SKM-1 (cell line): ENCODE measurements around the gene ZNF777.
A peak's percentile ranks its signal among the peaks of the same experiment; 100 is the strongest.
"Not testable (repeated sequence)": the region's sequence is repeated elsewhere in the genome, so short reads cannot be mapped to it uniquely, and the experiment has no call there.

Experiments
- DNase-seq: peaks from one replicate; lab custom pipeline; 2025; ENCODE audit not compliant: unreplicated experiment; lab: John Stamatoyannopoulos, UW

Gene ZNF777

DNA sequence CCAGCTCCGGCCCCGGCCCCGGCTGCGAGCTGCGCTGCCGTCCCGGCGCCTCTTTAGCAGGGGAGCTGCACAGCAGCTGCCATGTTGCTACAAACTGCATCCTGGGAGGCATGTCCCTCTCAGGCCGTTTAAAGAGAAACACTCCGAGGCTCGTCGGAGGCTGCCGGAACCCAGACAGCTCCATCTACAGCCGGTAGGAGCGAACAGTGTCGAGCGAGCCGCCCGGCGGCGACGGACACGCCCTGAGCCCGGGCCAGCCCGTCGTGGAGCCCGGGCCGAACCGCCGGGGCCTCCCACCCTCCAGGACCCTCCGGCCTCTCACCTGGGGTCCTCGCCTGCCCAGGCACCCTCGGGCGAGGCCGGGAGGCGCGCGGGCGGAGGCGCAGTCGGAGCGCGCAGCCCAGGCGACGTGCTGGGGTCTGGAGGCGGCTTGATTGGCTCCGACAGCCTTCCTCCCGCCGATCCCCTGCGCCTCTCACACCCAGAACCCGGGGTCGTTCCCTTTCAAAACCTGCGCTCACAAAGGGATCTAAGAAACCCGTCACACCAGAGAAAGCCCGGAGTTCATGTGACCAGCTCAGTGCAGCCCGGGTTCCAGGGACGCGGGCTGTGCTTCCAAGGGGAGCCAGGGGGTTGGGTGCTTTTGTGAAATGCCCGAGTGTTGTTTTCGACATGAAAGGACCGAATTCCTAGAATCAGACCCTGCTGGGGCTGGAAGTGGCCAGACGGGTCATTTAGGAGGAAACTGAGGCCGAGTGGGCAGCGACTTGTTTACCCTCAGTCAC, at the start of gene ZNF777:
Gene ZNF777, minus strand, starts transcription at position 570 of the 785 bp plus-strand sequence. CDS start 5,040 bp downstream, outside the sequence.
- DNase-seq: no peak

DNA sequence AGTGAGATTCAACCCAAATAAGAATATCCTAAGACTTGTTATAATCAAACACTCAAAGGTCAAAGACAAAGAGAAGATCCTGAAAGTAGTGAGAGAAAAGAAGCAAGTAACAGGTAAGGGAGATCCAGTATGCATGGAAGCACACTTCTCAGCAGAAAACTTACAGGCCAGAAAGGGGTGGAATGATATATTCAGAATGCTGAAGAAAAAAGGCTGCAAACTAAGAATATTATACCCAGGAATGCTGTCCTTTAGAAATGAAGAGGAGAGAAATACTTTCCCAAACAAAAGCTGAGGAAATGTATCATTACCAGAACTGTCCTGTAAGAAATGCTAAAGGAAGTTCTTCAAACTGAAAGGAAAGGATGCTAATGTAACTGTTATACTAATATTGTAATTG, 49.4 kb upstream of the ZNF777 start:
- DNase-seq: no peak

DNA sequence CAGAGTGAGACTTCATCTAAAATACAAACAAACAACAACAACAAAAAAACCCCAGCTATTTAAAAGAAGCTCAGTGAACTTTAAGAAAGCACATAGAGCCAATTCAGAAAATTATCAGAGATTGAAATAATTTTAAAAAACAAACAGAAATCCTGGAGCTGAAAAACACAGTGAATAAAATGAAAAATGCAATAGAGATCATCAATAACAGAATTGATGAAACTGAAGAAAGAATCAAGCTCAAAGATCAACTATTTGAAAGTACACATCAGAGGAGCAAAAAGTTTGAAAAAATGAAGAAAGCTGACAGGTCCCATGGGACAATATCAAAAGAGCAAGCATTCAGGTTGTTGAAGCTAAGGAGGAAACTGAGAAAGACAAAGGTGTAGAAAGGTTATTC, 48.9 kb upstream of the ZNF777 start:
- no peak for DNase-seq

DNA sequence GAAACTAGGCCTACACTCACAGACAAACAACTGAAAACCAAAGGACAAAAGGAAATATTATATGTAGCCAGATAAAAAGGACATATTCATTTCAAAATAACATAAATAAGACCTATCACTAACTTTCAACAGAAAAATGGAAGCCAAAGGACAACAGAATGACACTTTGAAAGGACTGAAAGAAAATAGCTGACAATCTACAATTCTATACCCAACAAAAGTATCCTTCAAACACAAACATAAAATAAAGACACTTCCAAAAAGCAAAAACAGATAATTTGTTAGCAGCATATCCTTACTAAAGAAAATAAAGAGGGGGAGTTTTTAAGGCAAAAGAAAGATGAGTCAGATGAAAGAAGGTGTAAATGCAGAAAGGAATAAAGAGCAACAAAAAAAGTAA, 44.7 kb upstream of the ZNF777 start:
- DNase-seq: no peak

DNA sequence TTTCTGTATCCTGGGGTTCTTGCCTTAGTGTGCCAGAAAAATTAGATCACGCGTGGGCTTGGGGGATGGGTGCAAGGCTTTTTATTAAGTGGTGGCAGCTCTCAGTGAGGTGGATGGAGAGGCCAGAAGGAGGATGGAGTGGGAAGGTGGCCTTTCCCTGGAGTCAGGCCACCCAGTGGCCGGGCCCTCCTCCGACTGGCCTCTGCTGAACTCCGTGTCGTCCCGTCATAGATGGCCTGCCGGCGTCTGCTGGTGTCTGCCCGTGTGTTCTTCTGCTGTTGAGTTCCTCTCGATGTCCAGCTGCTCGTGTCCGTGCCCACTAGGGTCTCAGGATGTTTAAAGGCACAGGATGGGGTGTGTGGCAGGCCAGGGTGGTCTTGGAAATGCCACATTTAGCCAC, 40.8 kb upstream of the ZNF777 start:
- no peak for DNase-seq

DNA sequence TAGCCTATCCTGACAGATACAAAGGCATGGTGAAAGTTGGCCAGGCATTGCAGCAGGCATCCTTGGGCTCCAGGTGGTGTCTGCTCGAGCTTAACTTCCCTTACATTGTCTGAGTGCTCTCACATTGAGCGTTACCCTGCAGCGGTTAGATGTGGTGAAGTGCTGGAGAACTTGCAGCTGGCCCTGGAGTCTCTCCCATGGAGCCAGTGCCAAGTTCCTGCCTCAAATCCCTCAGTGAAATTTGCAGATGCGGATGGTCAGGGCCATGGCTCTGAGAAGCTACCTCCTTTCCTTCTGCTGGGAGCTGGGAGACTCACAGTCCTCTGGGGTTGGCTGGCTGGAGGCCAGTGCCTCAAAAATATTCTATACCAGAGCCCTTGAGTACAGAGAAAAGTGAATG, 40.0 kb upstream of the ZNF777 start:
- no peak for DNase-seq

DNA sequence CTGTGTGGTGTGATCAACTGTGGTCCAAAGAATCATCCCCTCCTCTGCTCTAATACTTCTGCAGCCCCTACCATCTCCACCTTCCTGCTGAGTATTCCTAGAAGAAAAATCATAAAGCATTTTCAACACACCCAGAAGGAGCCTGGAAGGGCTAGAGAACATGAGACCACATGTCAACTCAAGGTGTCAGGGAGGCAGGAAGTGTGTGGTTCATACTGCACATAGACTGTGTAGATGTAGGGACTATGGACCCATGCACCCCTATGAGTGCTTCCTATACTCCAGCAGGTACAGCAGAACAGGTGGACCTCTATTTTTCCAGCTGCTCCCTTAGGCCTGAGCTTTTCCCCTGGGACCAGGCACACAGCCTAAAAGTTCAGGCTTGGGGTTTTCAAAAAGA, 39.3 kb upstream of the ZNF777 start:
- DNase-seq: no peak

DNA sequence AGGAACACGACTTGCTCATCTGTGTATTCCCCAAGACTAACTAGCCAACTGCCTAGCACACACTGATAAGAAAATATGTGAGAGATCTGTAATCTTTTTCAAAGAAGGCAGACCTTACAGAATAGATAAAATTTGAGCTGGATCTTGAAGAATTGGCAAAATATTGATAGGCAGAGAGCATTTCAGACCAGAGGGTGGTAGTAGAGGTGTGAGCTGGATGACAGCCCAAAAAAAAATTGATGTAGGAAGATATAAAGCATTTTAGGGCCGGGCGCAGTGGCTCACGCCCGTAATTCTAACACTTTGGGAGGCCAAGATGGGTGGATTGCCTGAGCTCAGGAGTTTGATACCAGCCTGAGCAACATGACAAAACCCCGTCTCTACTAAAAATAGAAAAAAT, 37.9 kb upstream of the ZNF777 start:
- DNase-seq: no peak

DNA sequence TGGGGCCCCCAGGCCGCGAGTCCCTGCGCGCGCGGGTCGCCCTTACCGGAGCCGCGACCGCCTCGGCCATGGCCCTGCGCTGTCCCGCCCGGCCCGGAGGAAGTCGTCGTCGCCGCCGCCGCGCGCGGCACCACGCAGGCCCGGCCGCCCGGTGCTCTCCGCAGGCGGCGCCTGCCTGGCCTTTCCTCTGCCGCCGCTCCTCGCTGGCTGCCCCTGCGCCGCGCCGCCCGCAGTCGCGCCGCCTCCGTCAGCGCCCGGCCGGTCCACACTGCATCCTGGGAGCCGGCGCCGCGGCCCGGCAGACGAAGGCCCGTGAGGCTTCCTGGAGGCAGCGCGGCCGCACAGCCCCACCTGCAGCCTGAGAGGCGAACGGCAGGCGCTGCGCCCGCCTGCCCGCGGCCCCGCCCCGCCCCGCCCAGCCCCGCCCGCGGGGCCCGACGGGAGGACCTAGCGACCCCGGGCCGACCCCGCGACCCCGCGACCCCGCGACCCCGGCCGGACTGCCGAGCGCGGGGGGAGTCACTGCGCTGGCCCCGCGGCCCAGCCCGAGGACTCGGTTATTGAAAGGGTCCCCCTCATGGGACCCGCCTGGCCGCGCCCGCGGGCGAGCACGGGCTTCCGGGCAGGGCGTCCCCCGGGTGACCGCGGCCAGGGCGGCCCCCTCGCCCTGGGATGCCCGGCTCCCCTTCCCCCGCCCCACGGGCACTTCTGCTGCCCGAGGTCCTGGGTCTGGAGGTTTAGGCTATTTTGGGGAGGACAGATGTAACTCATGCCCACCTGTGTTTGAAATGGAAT, 36.8 kb upstream of the ZNF777 start, which contains the start of gene ZNF746:
Gene ZNF746, minus strand, starts transcription at position 343 of the 795 bp plus-strand sequence. Its CDS starts 273 bp downstream, at position 70.
- peak; percentile 12 for DNase-seq

DNA sequence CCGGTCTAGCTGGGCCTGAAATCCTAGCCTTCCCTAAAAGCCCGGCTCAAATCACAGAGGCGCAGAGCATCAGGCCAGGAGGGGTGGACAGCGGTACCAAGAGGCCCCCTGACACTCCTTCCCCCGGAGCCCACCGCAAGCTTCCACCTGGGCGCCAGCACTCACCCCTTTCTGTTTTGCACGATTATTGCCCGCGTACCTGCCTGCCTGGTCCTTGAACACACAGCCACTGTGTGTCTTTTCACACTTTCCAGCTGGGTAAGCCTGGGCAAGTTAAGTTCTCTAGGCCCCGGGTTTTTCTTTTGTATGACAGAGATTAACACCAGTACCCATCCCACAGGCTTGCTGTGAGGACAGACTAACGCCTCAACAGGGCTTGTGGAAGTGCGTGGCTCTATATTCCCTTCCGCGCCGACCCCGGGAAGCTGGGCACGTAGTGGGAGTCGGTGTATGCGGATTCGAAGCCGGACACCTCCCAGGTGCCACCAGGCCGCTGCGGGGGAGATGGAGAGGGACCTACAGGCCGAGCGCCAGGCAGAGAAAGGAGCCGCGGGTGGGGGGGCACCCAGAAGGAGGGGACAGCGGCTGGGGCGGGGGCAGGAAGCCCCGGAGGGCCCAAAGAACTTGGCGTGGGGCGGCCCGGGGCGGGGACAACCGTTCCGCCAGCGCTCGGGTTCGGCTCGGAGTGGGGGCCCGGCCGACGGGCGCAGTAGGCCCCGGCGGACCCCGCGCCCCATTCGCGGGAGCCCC, 36.0 kb upstream of the ZNF777 start:
- no peak for DNase-seq

DNA sequence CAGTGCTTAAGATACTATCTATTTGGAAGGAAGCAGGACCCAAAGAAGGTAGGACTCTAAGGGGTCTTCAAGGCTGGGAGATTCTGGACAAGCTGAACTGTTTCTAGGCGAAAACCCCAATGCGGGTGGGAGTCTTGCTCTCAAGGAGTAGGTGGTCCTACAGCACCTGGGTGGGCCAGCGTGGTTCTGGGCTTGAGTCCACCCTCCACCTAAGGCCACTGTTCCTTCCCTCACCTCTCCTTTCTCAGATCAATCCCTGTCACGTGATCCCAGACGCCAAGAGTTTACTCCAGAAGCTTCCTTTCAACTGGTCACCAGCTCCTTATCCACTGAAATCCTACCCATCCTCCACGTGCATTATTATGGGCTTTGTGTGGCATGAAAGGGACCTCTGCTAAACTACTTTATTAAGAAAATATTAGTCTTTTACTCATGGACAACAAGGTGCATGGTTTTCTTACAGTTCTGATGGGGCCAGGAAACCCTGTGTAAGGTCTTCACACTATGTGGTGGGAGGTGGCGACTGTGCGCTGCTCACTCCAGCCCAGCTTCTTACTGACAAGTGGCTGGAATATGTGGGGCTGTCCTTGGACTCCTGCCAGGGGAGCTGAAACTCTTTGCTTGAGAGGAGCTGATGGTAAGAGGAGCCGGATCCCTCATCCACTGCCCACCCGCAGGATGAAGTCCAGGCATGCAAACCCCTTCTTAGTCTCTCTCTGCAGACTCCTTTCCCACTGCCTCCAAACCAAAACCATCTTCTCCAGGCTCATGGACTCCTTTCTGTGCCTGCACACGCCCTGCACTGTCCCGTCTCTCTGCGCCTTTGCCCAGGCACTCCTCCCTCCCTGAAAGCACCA, 35.2 kb upstream of the ZNF777 start:
- DNase-seq: no peak

DNA sequence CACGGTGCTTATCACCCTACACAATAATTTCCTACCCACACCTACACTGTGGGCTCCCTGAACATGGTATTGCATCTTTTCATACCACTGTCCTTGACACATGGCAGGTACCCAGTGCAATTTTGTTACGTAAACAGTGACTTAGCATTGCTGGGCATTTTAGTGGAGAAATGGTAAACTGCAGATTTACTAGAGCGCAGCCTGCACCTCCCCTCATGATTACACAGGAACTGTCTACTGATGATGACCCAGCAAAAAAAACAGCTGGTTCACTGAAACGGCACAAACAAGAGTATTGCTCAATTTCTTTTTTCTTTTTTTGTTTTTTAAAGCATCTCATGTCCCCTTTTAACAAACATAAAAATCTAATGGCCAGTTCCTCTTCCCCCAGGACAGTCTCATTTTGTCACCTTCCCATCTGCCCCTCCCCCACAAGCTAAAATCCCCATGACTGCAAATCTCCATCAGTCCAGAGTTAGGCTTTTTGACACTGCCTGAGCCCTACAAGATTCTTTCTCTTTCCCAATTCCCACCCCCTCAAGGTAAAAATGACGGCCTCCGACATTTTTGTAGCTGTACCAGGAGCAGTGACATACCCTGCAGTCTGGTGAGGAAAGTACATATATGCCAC, 34.0 kb upstream of the ZNF777 start:
- peak; percentile 0 for DNase-seq

DNA sequence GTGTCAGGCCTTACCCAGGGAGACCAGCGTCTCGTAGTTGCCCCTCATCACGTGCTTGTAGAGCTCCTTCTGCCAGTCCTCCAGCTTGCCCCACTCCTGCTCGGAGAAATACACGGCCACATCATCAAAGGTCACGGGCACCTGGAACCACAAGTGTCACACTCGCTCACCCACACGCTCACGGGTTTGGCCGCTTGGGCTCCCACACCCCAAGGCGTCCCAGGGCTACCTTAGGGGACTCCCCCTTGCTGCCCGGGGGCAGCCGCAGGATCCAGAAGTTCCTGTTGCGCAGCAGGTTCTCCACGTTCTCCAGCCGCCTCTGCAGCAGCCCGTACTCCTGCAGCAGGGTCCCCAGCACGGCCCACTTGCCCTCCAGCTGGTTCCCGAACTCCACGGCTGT, 33.1 kb upstream of the ZNF777 start:
- not testable (repeated sequence) for DNase-seq

DNA sequence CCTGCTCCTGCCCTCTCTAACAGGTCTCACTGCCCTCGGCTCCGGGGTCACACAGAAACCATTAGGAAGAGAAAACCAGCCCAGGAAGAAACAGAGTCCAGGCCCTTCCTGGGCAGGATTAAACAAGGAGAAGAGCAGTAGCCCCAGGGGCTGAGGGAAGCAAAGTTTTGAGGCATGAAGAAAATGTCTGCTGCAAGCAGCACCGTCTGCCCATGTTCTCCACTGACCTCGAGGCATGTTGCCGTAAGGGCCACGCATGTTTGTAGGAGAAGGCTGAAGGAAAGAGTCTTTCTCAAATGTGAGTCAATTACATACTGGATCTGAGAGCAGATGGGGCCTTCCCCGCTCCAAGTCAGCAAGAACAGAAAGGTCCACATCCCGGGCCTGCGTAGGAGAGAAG, 32.5 kb upstream of the ZNF777 start:
- DNase-seq: no peak

DNA sequence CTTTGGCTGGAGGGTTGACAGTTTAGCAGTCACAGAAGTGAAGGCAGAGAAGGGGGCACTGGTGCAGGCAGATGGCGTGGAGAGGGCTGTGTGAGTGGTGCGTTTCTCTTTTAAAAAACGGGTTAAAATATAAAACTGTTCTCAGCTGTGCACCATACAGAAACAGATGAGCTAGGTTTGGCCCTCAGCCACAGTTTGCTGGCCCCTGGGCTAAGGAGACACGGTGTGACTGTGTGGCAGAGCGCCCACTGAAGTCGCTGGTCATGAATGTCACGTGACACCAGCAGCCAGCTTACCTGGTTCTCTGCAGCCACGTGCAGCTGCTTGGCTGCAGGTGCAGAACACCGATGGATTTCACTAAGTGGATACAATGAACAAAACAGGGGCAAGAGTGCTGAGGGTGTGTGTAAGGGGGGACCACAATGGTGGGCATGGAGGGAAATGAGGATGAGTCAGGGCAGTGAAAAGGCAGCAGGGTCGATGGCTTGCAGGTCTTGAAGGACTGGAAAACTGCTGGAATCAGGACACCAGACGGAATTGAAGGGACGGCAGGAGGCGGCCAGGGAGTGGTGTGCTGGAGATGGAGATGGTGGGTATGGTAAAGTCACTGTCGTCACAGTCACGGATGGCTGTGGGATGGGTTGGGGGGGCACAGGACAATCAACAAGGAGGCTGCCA, 29.4 kb upstream of the ZNF777 start:
- no peak for DNase-seq

DNA sequence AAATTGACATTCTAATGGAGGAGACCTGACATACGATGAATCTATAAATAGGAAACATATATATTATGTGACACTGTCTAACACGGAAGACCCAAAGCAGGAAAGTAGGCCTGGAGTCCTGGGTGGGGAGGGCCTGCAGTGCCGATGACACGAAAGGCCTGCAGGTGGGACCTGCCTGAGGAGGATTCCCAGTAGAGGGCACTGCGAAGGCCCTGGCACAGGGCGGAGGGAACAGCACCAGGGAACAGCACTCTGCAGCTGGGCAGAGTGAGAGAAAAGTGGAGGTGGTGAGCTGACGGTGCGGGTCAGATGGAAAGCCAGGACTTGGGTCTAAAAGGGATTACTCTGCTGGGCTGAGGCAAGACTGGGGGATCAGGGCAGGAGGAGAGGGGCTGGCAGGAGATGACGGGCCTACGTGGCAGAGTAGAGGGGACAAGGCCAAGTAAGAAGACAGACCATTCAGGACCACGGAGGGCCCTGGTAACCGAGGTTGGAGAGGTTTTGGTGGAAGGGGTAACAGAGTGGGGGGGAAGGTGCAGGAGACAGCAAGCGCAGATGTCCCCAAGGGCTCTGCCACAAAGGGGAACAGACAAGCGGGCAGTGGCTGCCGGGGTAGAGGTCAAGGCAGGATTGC, 28.6 kb upstream of the ZNF777 start:
- no peak for DNase-seq

DNA sequence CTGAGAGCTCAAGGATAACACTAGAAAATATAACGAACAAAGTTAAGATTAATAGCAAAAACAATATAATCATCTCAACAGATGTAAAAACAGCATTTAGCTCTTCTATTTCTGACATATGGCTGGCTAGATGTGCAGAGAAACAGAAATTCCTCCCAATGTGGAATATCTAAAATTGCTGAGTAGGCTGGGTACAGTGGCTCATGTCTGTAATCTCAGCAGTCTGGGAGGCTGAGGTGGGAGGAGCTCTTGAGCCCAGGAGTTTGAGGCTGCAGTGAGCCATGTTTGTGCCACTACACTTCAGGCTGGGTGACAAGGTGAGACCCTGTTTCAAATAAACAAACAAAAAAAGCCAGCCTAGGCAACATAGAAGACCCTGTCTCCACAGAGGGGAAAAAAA, 18.7 kb upstream of the ZNF777 start:
- DNase-seq: no peak

DNA sequence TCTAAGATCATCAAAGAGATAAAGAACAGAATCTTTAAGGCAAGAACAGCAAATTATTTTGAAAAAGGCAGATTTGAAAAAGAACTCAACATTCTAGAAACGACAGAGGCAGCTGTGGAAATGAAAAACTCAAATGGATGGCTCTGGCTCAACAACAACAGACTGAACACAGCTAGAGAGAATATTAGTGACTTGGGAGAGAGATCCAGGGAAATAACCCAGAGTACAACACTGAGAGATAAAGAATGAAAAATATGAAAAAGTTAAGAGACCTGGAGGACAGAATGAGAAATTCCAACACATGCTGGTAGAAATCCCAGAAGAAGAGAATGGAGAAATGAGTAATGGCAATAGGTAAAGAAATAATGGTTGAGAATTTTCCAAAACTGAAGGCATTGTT, 17.9 kb upstream of the ZNF777 start:
- no peak for DNase-seq
